ENCODE data around the gene CHTF18.
"Not testable (repeated sequence)": the region's sequence is repeated elsewhere in the genome, so short reads cannot be mapped to it uniquely, and the experiment has no call there.

The CHTF18 gene

GRCh38 chr16:825341-826061 is 37.1 kb downstream of the CHTF18 start:
- in situ Hi-C loops (cut with MboI; ENCODE audit: low sequenced_read_pairs): no loop called here

GRCh38 chr16:827513-827912 is 39.1 kb downstream of the CHTF18 start:
- in situ Hi-C loops (cut with MboI; ENCODE audit: low sequenced_read_pairs): no loop called here

GRCh38 chr16:828891-829290 is 40.5 kb downstream of the CHTF18 start:
- in situ Hi-C loops (cut with MboI; ENCODE audit: low sequenced_read_pairs): no loop called here

- in situ Hi-C loops (cut with MboI; ENCODE audit: low sequenced_read_pairs): no loop called here
Measured at GRCh38 chr16:830107-830870, 41.9 kb downstream of the CHTF18 start.

GRCh38 chr16:830871-831570 is 42.6 kb downstream of the CHTF18 start:
- in situ Hi-C loops (cut with MboI; ENCODE audit: low sequenced_read_pairs): no loop called here

GRCh38 chr16:831571-832413 is 43.4 kb downstream of the CHTF18 start:
- in situ Hi-C loops (cut with MboI; ENCODE audit: low sequenced_read_pairs): no loop called here

- in situ Hi-C loops (cut with MboI; ENCODE audit: low sequenced_read_pairs): no loop called here
Measured at GRCh38 chr16:832652-833336, 44.4 kb downstream of the CHTF18 start.

GRCh38 chr16:833411-833810 is 45.0 kb downstream of the CHTF18 start:
- in situ Hi-C loops (cut with MboI; ENCODE audit: low sequenced_read_pairs): no loop called here

GRCh38 chr16:835373-835772 is 47.0 kb downstream of the CHTF18 start:
- in situ Hi-C loops (cut with MboI; ENCODE audit: low sequenced_read_pairs): no loop called here

GRCh38 chr16:836221-836620 is 47.8 kb downstream of the CHTF18 start:
- in situ Hi-C loops (cut with MboI; ENCODE audit: low sequenced_read_pairs): no loop called here

GRCh38 chr16:836822-837221 is 48.4 kb downstream of the CHTF18 start:
- in situ Hi-C loops (cut with MboI; ENCODE audit: low sequenced_read_pairs): not testable (repeated sequence)

GRCh38 chr16:838741-839140 is 50.3 kb downstream of the CHTF18 start:
- in situ Hi-C loops (cut with MboI; ENCODE audit: low sequenced_read_pairs): no loop called here

- in situ Hi-C loops (cut with MboI; ENCODE audit: low sequenced_read_pairs): no loop called here
Measured at GRCh38 chr16:839643-840408, 51.4 kb downstream of the CHTF18 start.

GRCh38 chr16:840561-841454 is 52.4 kb downstream of the CHTF18 start:
- in situ Hi-C loops (cut with MboI; ENCODE audit: low sequenced_read_pairs): no loop called here

GRCh38 chr16:841455-842060 is 53.1 kb downstream of the CHTF18 start:
- in situ Hi-C loops (cut with MboI; ENCODE audit: low sequenced_read_pairs): no loop called here

GRCh38 chr16:842061-842476 is 53.6 kb downstream of the CHTF18 start:
- in situ Hi-C loops (cut with MboI; ENCODE audit: low sequenced_read_pairs): no loop called here

GRCh38 chr16:842711-843560 is 54.5 kb downstream of the CHTF18 start:
- in situ Hi-C loops (cut with MboI; ENCODE audit: low sequenced_read_pairs): no loop called here

Data from hTERT RPE-1 (cell line).